Right lobe of liver (tissue), 6 donors: ENCODE data around the gene C20orf173. TPM values are rescaled to one million over a fixed set of nuclear protein-coding genes. Genes with fewer than 3 reads are reported as not detected.
"Not testable (repeated sequence)": the region's sequence is repeated elsewhere in the genome, so short reads cannot be mapped to it uniquely, and the experiment has no call there.

ENCODE experiments used
- ATAC-seq, 4 donors: fragments of 200-7000 bp; cut with Tn5 transposase; one replicate each; pipeline ENCODE4 v1.9.1; 2020; ENCODE audit warnings: mild to moderate bottlenecking in 4 of 4, moderate library complexity in 4 of 4
- DNase-seq, 3 donors: peaks; one replicate each; pipeline ENCODE4 v3.0.0-alpha.2; 2020
- H3K27ac ChIP-seq, 3 donors: fragments of 200-600 bp; one replicate each; pipeline ENCODE4 v1.8.0; 2022
- H3K27me3 ChIP-seq, 2 donors: fragments of 200-600 bp; one replicate each; pipeline ENCODE4 v1.8.0; 2022
- H3K36me3 ChIP-seq, 4 donors: fragments of 200-600 bp; sonication (generic) in 1 of 4; one replicate each; pipeline versions ENCODE4 v1.5.1 to v1.8.0; 2017 to 2022; ENCODE audit warnings: control low read depth in 1 of 4
- H3K4me1 ChIP-seq, 4 donors: fragments of 200-600 bp; sonication (generic) in 1 of 4; one replicate each; pipeline versions ENCODE4 v1.5.1 to v1.8.0; 2017 to 2022; ENCODE audit warnings: control low read depth in 1 of 4
- H3K4me3 ChIP-seq, 3 donors: fragments of 200-600 bp; one replicate each; pipeline ENCODE4 v1.8.0; 2022
- H3K9me3 ChIP-seq, 4 donors: fragments of 200-600 bp; sonication (generic) in 1 of 4; one replicate each; pipeline versions ENCODE4 v1.5.1 to v1.8.0; 2017 to 2022; ENCODE audit warnings: control low read depth in 1 of 4
- CTCF ChIP-seq, 4 donors: fragments of 200-600 bp in 3 of 4; fragments of 450-650 bp in 1 of 4; IDR thresholded peaks; one replicate each; pipeline versions ENCODE4 v1.5.1 to v1.8.0; 2016 to 2022; ENCODE audit warnings: antibody characterized with exemption in 4 of 4, mild to moderate bottlenecking in 2 of 4
- POLR2A ChIP-seq: fragments of 450-650 bp; IDR thresholded peaks from one replicate; pipeline ENCODE4 v1.6.1; 2017; ENCODE audit warnings: antibody characterized with exemption, mild to moderate bottlenecking
- WGBS: methylation state at CpG from one replicate; pipeline ENCODE4 v1.1.6; 2018; ENCODE audit warnings: low coverage, low lambda C conversion rate; ENCODE audit not compliant: insufficient coverage; ENCODE audit errors: missing lambda C conversion rate; 5-methylcytosine and 5-hydroxymethylcytosine counted together
- intact Hi-C, 2 donors: fragments of 100-400 bp; cut with DNase I; formaldehyde crosslinking; loops; one replicate each; pipeline versions ENCODE4 v1.11.2 to v1.14.1; 2022
- total RNA-seq, 6 experiments: library from RNA; depleted of rRNA in 2 of 6; stranded (reverse); fragments of >200 nt in 2 of 6; fragmentation: NEBNext Ultra II Directional in 3 of 6; extraction: Animal tissue kit (Norgen Biotek cat#: 25700) in 3 of 6; gene quantifications; one replicate each; pipeline versions ENCODE4 v1.1.0 to v1.2.4, GENCODE V29; 2016 to 2023
- donor health status: DM: no; HTN: yes; CAD: no.
- donor health status: DM: no; HTN: no; CAD: no.
- donor health status: DM: no; HTN: no; CAD: no.
- donor health status: DM: no; HTN: yes; CAD: no.
- donor health status: DM: no; HTN: yes; CAD: no.

The C20orf173 gene
- total RNA-seq, 6 experiments from 2014 or later, result not detected

DNA sequence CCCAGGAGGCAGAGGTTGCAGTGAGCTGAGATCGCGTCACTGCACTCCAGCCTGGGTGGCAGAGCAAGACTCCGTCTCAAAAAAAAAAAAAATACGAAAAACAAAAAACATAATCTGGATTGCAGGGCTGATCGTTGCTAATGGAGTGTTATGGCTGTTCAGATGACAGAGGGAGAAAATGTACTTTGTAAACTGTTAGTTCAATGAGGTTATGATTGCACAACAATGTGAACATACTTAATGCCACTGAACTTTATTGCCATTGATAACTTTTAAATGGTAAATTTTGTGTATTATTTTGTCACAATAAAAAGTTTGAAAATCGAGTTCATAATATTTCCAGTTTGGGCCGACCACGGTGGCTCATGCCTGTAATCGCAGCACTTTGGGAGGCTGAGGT is 10.5 kb downstream of the C20orf173 start:
- DNase-seq (no peak), ATAC-seq (no peak)
- no peak overlapping the region for H3K4me3 ChIP-seq
- H3K27ac ChIP-seq, result no peak overlapping the region
- TF ChIP-seq CTCF (IDR thresholded peaks at IDR 0.05), result no peak
- TF ChIP-seq POLR2A, result no peak
- H3K4me1 ChIP-seq, result no peaks in the 10 kb centered on the region
- WGBS, result 81% methylated on average over 8 of the region's 9 CpGs
- no peaks in the 10 kb centered on the region for H3K36me3 ChIP-seq
- no peaks in the 10 kb centered on the region for H3K27me3 ChIP-seq
- no peaks in the 10 kb centered on the region for H3K9me3 ChIP-seq
- intact Hi-C loops, result no loop called here

DNA sequence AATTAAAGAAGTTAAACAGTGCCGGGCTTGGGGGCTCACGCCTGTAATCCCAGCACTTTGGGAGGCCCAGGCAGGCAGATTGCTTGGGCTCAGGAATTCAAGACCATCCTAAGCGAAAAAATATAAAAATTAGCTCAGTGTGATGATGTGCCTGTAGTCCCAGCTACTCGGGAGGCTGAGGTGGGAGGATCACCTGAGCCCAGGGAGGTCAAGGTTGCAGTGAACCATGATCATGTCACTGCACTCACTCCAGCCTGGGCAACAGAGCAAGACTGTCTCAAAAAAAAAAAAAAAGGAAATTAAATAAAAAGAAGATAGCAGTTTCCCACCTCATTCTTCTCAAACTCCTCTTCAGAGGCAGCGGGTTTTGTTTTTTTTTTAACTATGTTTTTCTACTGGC is 11.7 kb downstream of the C20orf173 start:
- H3K27me3 ChIP-seq, H3K27ac ChIP-seq, H3K9me3 ChIP-seq, H3K36me3 ChIP-seq, ATAC-seq, intact Hi-C loops, H3K4me1 ChIP-seq, H3K4me3 ChIP-seq: not testable (repeated sequence)
- DNase-seq, result peak in 1 of 3 donors; percentile 1
- WGBS, result 92% methylated on average over 5 of the region's 5 CpGs

DNA sequence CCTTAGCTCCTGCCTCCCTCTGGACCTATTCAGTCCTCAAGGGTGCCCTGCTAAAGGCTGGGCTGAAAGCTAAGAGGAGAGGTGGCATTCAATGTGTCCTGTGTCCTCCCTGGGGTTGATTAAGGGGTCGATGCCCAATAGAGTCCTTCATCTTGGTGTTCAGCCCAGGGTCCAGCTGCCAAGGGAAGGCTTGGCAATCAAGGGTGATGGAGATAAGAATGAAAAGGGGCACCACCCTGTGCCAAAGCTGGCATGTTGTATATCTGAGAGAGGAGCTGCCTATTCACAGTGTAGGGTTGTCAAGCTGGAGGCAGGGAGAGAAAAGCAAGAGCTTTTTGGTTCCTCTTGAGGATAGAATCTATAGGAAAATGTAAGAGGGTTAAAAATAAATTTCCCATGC is 12.3 kb downstream of the C20orf173 start:
- Histone ChIP-seq H3K9me3 (no peaks in the 10 kb centered on the region), H3K4me3 (no peak overlapping the region), H3K36me3 (no peaks in the 10 kb centered on the region), H3K4me1 (no peaks in the 10 kb centered on the region), H3K27me3 (no peaks in the 10 kb centered on the region), H3K27ac (no peak overlapping the region)
- ATAC-seq (no peak), DNase-seq (no peak)
- WGBS, result 30% methylated on average over 1 of the region's 1 CpG
- intact Hi-C loops, result no loop called here
- TF ChIP-seq CTCF (IDR thresholded peaks at IDR 0.05) (no peak), POLR2A (no peak)

DNA sequence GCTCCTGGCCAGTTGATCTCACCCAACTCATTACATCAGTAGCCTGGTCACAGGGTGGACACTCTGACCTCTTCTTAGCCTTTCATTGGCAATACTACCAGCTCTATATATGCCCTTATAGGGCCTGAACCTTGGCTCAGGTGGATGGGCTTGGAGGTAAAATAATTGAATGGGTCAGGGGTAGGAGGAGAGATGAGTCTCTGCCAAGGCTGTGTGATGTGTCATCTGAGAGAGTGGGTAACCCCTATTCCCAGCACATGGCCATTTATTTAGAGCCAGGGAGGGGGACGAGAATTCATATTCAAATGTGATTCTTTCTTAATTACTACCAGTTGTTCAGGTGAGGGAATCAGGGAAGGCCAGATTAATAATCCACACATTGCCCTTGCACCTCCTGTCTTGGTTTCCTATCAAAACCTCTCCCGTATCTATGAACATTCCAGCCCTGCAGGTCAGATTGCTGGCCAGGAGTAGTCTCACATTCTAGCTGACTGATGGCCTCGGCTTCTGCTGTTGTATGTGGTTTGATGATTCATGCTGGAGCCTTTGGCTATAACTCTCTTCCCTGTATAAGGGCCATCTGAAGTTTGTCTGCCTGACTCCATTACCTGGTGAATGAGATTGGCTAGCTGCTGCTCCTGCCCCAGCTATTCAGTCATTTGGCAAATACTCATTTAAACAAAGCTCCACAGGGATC is 13.4 kb downstream of the C20orf173 start:
- TF ChIP-seq POLR2A, result no peak
- no peak for TF ChIP-seq CTCF (IDR thresholded peaks at IDR 0.05)
- ATAC-seq (no peak), DNase-seq (peak in 1 of 3 donors; percentile 5)
- WGBS, result 86% methylated on average over 2 of the region's 3 CpGs
- intact Hi-C loops, result no loop called here
- no peak overlapping the region for H3K27ac ChIP-seq
- no peaks in the 10 kb centered on the region for H3K27me3 ChIP-seq
- H3K36me3 ChIP-seq, result peaks cover 0 to 7% (median 1%) of the 10 kb centered on the region in 4 donors
- no peaks in the 10 kb centered on the region for H3K4me1 ChIP-seq
- no peak overlapping the region for H3K4me3 ChIP-seq
- no peaks in the 10 kb centered on the region for H3K9me3 ChIP-seq

DNA sequence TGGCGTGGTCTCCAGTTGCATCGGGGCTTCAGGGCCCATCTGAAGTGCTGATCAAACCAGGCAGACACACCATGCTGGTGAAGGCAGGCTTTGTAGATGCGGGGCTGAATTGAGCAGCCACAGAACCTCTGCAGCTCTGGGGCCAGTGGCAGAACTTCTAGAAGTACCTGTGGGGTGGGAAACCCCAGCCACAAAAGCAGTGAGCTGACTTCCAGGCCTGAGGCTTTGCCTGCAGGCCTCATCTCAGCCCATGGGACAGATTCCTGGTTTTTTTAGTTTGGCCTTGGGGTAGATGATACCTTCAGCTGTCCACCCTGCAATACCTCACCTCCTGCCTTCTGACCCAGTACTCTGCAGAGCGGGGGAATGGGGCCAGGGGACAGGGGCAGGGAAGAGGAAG is 14.1 kb downstream of the C20orf173 start:
- Histone ChIP-seq H3K4me1 (no peaks in the 10 kb centered on the region), H3K9me3 (no peaks in the 10 kb centered on the region), H3K27ac (no peak overlapping the region), H3K36me3 (peaks cover 0 to 10% (median 1%) of the 10 kb centered on the region in 4 donors), H3K4me3 (no peak overlapping the region), H3K27me3 (no peaks in the 10 kb centered on the region)
- WGBS, result no CpG with 5 or more reads among the region's 4 CpGs
- TF ChIP-seq POLR2A, result no peak
- TF ChIP-seq CTCF (IDR thresholded peaks at IDR 0.05), result no peak
- intact Hi-C loops, result no loop called here
- ATAC-seq (no peak), DNase-seq (peak in 1 of 3 donors; percentile 29)
